ENCODE data around the gene MUC2.

MUC2 gene

DNA sequence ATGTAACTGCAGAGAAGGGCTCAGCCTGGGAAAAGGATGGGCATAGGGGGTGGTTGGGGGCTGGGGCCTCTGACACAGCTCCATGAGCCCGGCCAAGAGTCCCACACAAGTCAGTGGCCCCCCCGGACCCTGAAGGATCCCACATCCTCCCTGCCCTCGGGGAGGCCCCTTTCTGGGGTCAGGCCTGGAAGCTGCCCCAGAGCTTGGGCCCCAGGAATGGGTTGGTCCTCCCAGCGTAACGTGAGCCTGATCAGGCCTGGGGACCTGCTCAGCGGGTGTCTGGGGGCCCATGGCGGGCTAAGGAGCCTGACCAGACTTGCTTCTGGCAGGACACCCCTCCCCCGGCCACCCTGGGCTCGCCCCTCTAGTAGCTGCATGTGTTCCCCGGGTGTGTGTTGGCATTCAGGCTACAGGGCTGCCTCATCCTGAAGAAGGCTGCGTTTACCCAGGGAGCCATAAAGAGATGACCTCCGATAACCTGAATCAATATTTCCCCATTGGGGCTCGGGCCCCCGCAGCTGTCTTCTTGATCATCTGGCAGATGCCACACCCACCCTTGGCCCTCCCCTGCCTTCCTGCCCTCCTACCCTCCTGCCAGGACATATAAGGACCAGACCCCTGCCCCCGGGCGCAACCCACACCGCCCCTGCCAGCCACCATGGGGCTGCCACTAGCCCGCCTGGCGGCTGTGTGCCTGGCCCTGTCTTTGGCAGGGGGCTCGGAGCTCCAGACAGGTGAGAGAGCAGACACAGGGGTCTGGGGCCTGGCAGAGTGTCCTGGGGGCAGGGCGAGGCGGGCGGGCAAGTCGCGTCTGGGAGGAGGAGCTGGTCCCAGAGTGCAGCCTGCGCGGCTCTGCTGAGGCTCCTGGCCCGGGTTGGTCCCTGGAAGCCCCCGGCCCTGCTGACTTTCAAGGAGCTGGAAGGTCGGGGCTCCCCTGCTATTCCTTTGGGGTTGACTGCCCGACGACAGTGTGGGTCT, at the start of gene MUC2:
Gene MUC2 (plus strand): TSS at position 631 of the 978 bp plus-strand sequence.
- no peak for DNase-seq (ENCODE audit: low read depth, low spot score)

DNA sequence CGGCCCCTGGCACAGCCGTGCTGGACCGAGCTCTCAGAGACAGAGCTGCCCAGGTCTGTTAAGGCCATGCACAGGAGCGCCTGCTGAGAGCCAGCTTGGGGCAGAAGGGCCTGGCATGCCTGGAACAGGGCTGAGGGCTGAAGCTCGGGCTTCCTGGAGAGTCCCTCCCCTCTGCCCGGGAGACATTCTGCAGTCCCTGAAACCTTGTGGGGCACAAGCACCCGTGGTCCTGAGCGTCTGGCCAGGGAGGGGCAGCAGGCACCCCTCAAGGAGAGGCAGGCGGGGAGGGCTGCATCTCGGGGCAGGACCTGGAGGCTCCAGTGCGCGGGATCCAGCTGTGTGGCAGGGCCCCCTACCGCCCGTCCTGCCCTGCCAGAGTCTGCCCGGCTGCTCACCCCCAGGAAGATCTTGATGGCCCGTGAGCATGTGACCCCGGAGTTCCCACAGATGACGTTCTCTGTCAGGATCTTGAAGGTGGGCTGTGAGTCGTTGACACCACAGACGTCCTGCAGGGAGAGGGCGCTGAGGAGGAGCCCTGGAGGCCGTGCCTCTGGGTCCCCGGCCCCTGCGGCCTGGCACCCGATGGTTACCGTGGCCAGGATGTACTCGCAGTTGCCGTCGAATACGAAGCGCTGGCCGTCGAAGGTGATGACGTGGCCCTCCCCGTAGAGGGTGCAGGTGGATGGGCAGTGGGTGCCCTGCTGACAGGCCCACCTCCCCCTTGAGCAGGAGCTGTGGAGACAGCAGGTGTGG, 49.1 kb upstream of the MUC2 start:
- no peak for DNase-seq (ENCODE audit: low read depth, low spot score)

DNA sequence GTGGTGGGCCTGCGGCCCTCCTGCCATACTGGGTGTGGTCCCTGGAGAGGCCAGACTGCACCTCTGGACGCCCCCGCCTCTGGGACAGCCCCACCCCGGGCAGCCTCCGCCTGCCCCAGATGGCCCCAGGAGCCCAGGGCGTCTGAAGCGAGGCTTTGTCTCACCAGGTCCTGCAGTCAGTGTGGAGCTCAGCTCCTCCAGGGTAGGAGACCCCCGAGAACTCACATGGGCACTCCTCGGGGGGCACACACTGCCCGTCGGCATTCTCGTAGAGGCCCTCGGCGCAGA, 48.6 kb upstream of the MUC2 start:
- DNase-seq (ENCODE audit: low read depth, low spot score) = no peak

DNA sequence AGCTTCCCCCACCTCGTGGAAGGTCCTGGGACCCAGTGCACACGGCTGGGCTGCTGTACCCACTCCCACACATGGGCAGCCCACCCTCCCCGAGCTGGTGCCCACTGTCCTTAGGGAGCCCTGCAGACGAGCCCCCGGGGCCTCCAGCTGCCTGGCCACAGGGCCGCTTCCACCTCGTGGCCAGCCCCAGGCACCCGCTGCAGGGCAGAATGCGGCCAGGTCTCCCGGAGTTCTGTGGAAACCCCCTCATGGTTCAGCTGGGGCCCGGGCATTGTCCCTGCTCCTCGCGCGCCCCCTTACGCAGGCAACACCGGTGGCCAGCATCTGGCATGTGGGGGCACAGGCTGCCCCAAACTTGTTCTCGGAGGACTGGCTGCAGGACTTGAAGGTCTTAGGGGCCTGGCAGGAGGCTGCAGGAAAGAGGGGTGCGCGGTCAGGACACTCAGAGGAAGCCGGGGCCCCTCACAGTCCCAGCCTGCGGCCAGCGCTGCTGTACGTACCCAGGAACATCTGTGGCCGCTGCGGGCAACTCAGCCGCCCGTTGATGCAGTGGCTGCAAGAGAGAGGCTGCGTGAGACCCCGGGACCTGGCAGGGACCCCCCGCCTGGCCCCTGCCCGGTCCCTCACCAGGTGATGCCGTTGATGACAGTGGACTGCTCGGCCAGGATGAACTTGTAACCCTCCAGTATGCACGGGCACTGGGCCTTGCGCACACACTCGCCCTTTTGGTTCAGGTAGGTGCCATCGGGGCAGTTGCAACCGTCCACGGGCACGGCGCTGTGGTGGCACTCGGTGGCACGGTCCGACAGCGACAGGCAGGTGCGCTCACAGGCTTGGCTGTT, 47.8 kb upstream of the MUC2 start:
- no peak for DNase-seq (ENCODE audit: low read depth, low spot score)

DNA sequence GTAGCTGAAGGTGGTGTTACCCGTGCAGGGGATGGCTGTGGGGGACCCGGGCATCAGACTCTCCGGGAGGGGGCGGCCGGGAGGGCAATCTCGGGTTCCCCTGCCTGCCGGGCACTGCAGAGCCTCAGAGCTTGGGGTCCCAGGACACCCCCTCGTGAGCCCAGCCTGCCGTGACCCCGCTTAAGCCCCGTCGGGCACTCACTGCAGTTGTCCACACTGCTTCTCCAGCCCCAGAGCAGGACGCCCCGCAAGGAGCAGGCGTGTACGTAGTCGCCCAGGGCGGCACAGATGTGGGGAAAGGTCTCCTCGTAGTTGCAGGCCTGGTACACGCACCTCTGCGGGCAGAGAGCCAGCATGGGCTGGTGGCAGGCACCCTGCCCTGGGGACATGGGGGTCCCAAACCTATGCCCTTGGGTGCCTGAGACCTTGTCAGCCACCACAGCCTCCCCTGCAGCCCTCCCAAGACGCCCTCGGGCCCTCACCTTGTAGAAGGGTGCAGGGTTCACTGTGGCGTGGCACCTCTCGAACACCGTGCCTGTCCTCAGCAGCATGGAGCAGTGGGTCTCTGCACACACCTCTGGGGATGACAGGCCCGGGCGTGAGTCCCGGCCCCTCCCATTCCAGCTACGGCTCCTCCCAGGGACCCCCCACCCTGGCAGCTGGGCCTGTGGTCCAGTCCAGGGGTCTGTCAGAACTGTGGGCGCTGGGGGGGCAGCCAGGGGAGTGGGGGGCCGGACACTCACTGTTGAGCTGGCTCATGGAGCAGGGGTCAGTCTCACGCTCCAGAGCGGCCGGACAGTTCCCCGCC, 47.0 kb upstream of the MUC2 start:
- DNase-seq (ENCODE audit: low read depth, low spot score) = no peak

DNA sequence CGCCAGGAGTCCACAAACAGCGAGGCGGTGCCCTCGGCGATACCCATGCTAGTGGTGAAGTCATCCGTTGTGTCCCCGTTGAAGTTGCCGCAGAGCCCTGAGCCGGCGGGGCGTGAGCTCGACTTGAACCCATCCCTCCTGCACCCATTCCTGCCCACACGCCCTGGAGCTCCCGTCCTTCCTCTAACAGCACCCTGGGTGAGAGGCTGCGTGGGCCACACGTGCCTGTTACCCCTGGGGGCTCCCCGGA, 46.5 kb upstream of the MUC2 start:
- no peak for DNase-seq (ENCODE audit: low read depth, low spot score)

DNA sequence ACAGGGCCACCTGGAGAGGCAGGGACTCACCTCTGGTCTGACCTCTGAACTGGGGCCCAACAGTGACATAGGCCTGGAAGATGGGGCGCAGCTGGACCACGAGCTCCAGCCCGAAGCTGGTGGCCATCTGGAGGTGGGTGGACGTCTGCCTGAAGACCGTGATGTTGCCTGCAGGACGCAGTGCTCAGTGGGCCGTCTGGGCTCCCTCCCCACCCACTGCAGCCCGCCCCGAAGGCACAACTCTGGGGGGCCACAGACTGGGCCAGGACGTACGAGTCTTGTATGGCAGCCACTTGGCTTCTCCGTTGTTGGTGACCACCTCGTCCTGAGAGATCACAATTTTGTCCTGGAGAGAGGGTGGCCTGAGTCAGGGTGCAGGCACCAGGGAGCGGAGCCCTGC, 46.1 kb upstream of the MUC2 start:
- DNase-seq (ENCODE audit: low read depth, low spot score) = no peak

DNA sequence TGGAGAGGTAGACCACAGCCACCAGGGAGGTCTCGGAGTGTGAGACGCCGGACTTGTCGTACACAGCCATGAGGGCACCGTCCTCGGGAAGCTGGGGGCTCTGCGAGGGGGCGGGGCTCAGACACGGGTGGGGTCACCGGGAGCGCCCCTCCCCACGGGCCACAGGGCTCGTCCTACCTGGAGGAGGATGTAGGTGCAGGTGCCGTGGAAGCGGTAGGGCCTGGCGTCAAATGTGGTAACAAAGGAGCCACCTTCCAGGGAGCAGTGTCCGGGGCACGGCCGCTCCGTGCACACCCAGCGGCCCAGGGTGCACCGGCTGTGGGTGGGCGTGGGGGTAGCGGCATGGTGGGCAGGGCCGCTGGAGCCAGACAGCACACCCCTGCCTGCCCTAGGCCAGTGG, 45.6 kb upstream of the MUC2 start:
- DNase-seq (ENCODE audit: low read depth, low spot score) = no peak

DNA sequence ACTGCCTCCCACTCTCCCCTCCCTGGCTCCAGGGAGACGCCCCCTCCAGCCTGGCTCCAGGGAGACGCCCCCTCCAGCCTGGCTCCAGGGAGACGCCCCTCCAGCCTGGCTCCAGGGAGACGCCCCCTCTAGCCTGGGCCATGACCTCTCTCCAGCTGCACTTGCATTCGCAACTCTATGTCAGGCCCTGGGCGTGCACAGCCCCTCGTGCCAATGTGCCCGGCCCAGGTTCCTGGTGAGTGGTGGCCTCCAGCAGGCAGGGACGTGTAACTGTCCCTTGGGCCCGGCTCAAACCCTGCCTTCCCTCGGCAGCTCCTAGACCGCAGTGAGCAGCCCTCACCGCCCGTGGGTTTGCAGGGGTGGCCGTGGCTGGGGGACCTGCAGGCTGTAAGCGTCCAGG, 45.0 kb upstream of the MUC2 start:
- no peak for DNase-seq (ENCODE audit: low read depth, low spot score)

DNA sequence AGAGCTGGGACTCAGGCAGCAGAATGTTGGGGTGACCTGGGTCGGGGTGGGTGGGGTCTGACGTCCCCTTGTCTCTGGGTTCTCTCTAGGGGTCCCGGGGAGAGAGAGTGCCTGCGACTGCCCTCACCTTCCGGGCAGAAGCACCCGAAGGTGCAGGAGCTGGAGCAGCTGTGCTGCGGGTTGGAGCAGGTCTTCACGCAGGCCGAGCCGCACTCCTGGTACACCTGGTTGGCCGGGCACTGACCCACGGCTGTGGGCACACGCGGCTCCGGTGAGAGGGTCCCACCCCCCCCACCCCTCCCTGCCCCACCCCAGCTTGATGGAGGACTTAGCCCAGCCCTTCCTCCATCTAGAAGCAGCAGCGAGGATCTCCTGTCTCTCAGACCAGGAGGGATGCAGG, 44.6 kb upstream of the MUC2 start:
- DNase-seq (ENCODE audit: low read depth, low spot score) = no peak

DNA sequence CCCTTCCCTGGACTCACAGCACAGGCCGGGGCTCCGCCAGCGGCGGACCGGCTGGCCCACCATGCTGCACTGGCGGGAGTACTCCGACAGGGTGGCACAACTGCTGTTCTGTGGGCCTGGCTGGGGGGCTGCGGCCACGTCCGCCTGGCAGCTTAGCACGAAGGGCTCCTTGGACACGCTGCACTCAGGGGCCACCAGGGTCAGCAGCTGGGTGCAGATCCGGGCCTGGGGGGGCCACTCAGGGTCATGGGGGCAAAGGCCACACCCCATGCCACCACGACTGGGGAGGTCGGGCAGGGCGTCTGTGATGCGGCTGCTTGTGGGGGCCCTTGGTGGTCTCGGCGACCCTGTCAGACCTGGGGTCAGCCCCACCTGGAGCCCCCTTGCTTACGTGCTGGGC, 44.1 kb upstream of the MUC2 start:
- no peak for DNase-seq (ENCODE audit: low read depth, low spot score)

DNA sequence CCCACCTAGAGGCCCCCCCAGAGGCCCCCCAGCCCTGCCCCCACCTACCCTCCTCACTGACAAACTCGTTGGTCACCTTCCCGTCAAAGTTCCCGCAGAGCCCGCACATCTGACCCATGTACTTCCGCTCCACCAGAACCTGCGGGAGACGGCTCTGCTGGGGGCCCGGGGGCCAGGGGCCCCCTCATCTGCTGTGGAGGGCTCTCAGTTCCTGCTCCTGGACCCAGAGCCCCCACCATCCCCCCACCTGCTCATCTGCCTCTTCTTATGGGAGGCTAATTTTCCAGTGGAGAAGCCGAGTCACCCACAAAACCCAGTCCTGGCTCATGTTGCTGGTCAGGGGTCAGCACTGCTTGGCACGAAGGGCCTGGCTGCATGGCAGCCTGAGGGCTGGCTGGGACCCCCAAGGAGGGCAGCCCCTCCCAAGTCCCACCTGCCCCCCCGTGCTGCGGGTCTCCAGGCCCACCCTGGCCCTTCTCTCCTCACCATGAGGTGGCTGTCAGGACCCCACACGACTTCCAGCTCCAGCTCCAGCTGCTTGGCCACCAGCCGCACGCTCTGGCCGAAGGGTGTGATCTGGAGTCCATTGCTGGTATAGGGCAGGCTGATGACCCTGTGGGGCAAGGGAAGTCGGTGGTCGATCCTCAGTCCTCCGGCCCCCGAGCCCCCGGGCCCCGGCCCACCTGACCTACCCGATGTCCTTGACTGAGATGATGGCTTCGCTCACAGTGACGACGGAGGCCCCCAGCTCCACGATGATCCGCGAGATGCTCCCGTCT, 43.4 kb upstream of the MUC2 start:
- DNase-seq (ENCODE audit: low read depth, low spot score) = no peak

DNA sequence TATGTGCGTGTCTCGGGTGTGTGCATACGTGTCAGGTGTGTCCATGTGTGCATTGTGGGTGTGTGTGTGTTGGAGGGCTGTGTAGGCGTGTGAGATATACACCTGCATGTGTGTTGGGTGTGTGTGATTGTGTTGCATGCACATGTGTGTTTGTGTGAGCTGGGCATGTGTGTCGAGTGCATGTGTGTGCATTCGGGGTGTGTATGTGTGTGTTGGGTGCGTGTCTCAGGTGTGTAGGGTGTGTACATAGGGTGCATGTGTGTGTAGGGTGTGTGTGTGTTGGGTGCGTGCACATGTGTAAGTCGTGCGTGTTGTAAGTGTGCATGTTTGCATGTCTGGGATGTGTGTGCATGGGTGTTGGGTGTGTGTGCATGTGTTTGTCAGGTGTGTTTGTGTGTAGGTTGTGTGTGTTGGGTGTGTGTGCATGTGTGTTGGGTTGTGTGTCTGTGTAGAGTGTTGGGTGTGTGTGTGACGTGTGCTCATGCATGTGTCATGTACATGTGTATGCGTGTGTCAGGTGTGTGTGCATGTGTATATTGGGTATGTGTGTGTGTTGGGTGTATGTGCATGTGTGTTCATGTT, 42.3 kb upstream of the MUC2 start:
- no peak for DNase-seq (ENCODE audit: low read depth, low spot score)

DNA sequence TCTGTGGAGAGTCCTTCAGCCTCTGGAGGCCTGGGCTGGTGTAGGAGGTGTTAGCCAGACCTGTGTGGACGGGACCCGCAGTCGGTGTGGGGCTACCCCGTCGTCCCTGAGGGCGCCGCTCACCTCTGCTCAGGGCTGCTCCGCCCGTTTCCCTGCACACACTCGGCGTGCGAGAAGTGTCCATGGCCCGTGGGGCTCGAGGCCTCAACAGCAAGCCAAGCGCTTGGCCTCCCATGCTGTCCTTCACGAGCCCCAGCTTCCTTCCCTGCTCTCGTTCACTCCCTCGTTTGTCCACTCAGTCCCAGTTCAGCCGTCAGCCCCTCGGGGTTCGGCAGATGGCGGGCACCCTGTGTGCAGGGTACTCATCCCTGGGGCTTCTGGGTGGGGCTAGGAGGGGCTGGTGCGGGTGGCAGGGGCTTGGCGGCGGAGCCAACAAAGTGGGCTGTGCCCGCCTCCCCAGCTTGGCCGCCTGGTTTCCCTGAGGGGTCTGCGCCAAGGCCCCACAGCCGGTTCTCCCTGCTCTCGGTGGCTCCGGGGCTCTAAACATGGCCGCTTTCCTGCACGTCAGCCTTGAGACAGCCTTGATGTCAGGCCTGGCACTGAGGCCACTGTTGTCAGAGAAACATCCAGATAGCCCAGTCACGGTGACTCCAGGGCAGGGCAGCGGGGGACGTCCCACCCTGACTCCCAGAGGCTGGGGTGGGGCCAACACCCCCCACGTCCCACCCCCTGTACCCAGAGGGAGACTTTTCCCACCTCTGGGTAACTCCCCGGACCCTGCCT, 41.5 kb upstream of the MUC2 start:
- no peak for DNase-seq (ENCODE audit: low read depth, low spot score)

DNA sequence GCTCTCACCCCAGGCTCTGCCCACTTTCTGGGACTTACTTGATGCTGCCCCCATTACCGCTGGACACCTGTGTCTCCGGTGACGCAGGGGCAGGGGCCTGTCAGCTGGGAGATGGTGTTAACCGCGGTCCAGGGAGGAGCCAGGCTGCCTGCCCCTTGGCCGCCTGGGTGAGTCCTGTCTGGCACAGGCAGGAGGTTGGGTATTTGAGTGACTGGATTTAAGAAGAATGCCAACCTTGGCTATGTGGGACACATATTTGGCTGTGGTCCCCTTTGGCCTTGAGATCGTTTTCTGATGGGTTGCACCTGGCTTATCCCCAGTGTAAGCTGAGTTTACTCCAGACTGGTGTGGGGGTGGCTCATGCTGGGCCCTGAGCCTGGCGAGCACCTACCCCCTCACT, 40.7 kb upstream of the MUC2 start:
- no peak for DNase-seq (ENCODE audit: low read depth, low spot score)

DNA sequence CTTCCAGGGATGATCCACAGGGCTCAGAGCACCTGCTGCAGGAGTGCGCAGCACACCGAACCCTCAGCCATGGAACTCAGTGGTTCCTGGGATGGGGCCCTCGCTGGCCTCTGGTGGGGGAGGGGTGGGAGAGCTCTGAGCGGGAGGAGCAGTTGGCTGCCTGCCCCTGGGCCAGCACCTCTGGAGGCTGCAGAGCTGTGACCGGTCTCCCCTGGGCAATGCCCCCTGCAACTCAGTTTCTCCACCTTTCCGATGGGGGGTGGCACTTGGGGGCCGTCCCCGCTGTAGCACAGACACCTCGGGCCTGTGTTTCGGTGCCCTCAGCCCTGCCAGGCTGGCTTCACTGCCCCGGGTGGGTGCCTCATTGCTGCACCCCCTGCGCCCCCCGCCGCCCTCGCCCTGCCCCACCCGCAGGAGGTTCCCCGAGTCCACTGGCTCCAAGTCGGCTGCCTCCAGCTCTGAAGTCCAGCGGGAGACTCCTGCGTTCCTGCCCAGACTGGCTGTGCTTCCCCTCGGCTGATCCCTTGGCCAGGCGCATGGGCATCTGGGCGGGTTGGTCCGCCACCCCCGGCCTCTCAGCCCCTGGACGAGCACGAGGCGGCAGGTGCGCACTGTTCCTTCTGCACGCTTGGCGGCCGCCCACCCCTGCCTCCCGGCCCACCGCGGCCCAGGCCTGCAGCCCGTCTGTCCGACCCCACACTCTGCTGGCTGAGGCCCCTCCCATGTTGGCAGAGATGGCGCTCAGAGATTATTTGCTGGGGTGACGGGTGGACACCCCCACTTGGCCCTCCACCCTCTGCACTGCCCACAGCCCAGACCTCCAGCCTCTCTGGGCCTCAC, 40.0 kb upstream of the MUC2 start:
- no peak for DNase-seq (ENCODE audit: low read depth, low spot score)

DNA sequence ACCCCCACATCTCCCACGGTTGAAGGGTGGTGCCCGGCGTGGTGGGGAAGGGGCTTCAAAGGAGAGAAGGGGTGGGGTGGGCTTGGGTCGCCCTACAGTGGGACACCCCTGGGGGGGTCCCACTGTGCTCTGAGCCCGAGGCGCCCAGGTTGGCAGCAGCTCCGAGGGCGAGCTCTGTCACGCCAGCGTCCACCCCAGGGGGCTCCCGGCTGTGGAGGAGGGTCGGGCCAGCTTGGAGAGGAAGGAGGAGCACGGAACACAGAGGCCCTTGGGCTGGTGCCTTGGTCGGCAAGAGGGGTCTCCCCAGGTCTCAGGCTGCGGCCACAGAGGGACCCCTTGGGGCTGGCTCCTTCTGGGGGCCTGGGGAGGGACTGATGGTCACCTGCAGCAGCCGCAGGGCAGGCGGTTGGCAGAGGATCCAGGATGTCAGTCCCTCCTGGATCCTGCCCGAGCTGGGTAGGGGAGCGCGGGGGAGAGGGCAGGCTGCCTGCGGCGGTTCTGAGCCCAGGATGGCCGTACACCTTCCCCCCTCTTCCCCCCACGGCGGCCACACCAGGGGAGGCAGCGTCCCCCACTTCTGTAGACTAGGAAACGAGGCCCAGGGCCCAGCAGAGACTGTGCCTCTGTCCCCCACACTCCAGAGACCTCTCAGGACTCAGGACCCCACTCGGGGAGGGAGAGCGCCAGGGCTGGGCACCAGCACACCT, 38.9 kb upstream of the MUC2 start:
- no peak for DNase-seq (ENCODE audit: low read depth, low spot score)

DNA sequence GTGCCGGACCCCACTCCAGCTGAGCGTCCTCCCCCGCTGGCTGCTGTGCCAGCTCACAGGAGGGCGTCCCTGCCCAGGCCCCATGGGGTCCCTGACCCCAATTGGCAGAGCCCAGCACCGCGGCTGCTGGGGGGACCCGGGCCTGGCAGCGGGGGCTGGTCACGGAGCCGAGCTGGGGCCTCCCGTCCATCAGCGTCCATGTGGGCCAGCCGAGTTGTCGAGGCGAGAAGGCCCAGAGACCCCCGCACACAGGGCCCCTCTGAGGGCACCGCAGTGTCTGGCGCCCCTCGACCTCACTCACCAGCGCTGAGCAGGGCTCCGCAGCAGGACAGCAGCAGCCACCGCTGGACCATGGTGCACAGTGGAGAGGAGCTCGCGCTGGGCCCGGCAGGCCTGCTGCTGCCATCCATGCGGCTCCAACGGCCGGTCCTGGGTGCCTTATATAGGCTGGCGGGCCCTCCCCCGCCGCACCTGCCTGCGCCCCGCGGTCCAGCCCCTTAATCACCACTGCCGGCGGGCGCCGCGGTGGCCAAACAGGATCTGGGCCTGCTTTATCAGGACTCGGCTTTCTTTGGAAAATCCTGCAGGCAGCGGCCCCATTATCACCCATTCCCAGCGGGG, 38.3 kb upstream of the MUC2 start, which contains the start of gene MUC6:
Gene MUC6 (minus strand): TSS at position 416 of the 621 bp plus-strand sequence. CDS start 63 bp downstream, at position 353.
- DNase-seq (ENCODE audit: low read depth, low spot score) = no peak

All from ELF-1 (cell line).